H1 (cell line): ENCODE data around the gene GNAT1. TPM values are rescaled to one million over a fixed set of nuclear protein-coding genes. Genes with fewer than 3 reads are reported as not detected.

Experiments
- ATF2 ChIP-seq: IDR thresholded peaks from 2 replicates; pipeline ENCODE4 v1.6.1; 2012; ENCODE audit warnings: low read length, inconsistent platforms
- GABPA ChIP-seq: IDR thresholded peaks from 2 replicates; pipeline ENCODE4 v1.6.1; 2011; ENCODE audit warnings: mild to moderate bottlenecking, low read length, moderate library complexity, borderline replicate concordance; ENCODE audit not compliant: insufficient read depth
- SP4 ChIP-seq: IDR thresholded peaks from 2 replicates; pipeline ENCODE4 v1.6.1; 2012; ENCODE audit warnings: low read length, inconsistent platforms
- polyA plus RNA-seq, 7 experiments: library from polyadenylated mRNA; depleted of rRNA in 3 of 7; stranded (reverse) in 5 of 7; unstranded in 2 of 7; fragments of >200 nt in 5 of 7; fragments of 200-250 nt in 2 of 7; gene quantifications; 1 replicate in 5 of 7; 2 replicates in 1 of 7; 4 replicates in 1 of 7; pipeline versions ENCODE4 v1.2.1 to v1.2.3, GENCODE V29; 2011 to 2013; ENCODE audit warnings: missing spikeins in 2 of 7, mixed read lengths in 2 of 7
- total RNA-seq: library from RNA; stranded (reverse); fragmentation: NEBNext Ultra II Directional; extraction: Animal tissue kit (Norgen Biotek cat#: 25700); gene quantifications from 2 replicates; pipeline ENCODE4 v1.2.1, GENCODE V29; 2021

GNAT1 gene
- total and polyA plus RNA-seq, 2 of the 8 experiments (the other 6 are each of a cell fraction or from before 2014, with no cell fraction given) = 0.08 TPM; not detected in 1

DNA sequence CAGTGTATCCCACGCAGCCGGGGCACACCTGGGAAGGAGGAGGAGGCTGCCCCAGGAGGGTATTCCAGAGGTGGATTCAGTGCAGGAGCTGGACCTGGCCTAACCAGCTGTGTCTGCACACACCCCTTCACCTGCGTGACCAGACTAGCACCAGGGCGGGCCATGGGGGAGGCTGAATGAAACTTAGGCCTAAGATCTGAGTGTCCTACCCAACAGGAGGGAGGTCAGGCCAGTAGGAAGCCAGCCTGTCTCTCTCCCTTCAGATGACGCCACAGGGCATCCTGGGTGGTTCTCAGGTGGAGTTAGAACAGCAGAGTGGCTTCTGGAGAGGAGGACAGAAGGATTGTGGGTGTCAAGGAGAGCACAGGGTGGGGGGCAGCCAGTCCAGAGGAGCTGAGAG is 39.7 kb upstream of the GNAT1 start (continued):
- TF ChIP-seq ATF2 = no peak
- TF ChIP-seq SP4 = no peak
- TF ChIP-seq GABPA = no peak
